NT2/D1 (cell line): ENCODE measurements around the gene STX8.

Source experiments
- DNase-seq: peaks from one replicate; pipeline ENCODE4 v3.0.0-alpha.2; 2011; ENCODE audit warnings: low read depth, low spot score
- H3K27me3 ChIP-seq: 2 replicates; pipeline ENCODE4 v1.6.0; 2011; ENCODE audit warnings: mild to moderate bottlenecking; ENCODE audit not compliant: insufficient read length, insufficient read depth
- H3K36me3 ChIP-seq: 2 replicates; pipeline ENCODE4 v1.6.1; 2011; ENCODE audit warnings: mild to moderate bottlenecking, low read length, mixed read lengths; ENCODE audit not compliant: insufficient read depth, insufficient read length
- H3K4me1 ChIP-seq: 2 replicates; pipeline ENCODE4 v1.5.1; 2011; ENCODE audit not compliant: insufficient read depth, insufficient read length
- H3K4me3 ChIP-seq: 2 replicates; pipeline ENCODE4 v1.5.1; 2011; ENCODE audit warnings: low read depth; ENCODE audit not compliant: insufficient read length
- H3K9ac ChIP-seq: 2 replicates; pipeline ENCODE4 v1.6.0; 2011; ENCODE audit warnings: low read depth; ENCODE audit not compliant: insufficient read length
- H3K9me3 ChIP-seq: 2 replicates; pipeline ENCODE4 v1.5.1; 2011; ENCODE audit warnings: mild to moderate bottlenecking, low read length; ENCODE audit not compliant: insufficient read depth
- SUZ12 ChIP-seq: IDR thresholded peaks from 2 replicates; pipeline ENCODE4 v1.6.1; 2011; ENCODE audit not compliant: insufficient read length, insufficient read depth; ENCODE audit errors: extremely low read depth
- YY1 ChIP-seq: IDR thresholded peaks from 2 replicates; pipeline ENCODE4 v1.6.1; 2011; ENCODE audit not compliant: insufficient read length, insufficient read depth
- ZNF274 ChIP-seq: IDR thresholded peaks from 2 replicates; pipeline ENCODE4 v1.6.1; 2011; ENCODE audit warnings: mild to moderate bottlenecking, low read depth, low read length

STX8 gene

DNA sequence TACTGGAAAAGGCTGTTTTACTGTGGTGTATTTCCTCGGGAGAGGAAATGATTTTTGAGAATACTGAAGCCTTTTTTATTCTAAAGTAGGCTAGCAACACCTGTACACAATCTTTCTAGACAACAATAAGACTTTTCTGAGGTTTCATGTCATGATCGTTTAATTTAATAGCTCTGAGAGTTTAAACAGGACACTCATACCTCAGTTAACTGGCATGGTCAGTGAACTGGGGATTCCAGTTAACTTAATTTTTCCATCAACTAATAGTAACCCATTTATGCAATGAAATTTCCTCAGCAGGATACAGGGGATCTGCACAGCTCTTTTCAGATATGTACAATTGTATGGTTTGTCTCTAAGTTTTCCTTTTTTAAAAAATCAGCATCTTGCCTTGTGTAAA is 291.7 kb downstream of the STX8 start:
- Histone ChIP-seq H3K4me1 (no peaks in the 10 kb centered on the region), H3K9ac (no peak overlapping the region), H3K36me3 (no peaks in the 10 kb centered on the region), H3K9me3 (no peaks in the 10 kb centered on the region), H3K4me3 (no peak overlapping the region), H3K27me3 (no peaks in the 10 kb centered on the region)
- TF ChIP-seq ZNF274 (no peak), SUZ12 (no peak), YY1 (no peak)
- no peak for DNase-seq

DNA sequence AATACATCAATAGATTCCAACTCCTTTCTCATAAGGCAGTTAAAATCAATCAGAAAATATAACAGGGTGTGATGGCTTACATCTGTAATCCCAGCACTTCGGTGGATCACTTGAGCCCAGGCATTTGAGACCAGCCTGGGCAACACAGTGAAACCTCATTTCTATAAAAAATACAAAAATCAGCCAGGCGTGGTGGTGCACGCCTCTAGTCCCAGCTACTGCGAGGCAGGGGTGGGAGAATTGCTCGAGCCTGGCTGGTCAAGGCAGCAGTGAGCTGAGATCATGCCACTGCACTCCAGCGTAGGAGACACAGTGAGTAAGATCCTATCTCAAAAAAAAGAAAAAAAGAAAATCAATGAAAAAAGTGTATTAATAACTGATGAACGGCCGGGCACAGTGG is 295.7 kb downstream of the STX8 start:
- Histone ChIP-seq H3K4me3 (no peak overlapping the region), H3K4me1 (no peaks in the 10 kb centered on the region), H3K9me3 (no peaks in the 10 kb centered on the region), H3K9ac (no peak overlapping the region), H3K27me3 (no peaks in the 10 kb centered on the region), H3K36me3 (no peaks in the 10 kb centered on the region)
- no peak for TF ChIP-seq ZNF274
- TF ChIP-seq SUZ12: no peak
- TF ChIP-seq YY1: no peak
- DNase-seq: no peak

DNA sequence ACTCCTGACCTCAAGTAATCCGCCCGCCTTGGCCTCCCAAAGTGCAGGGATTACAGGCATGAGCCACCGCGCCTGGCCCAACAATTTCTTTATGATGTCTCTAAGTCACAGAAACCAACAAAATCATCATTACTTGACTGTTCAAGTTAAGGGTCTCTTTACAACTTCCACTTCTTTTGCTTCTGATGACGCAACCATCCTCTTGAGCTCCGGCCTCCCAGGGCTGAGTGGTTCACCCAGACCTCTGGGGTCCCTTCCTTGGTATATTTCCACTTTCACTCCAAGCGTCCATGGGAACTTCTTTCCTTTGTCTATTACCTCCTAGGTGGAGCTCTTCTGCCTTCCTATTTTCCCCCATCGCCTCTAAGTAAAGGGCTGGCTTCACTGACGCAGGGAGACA is 300.6 kb downstream of the STX8 start:
- Histone ChIP-seq H3K36me3 (no peaks in the 10 kb centered on the region), H3K27me3 (no peaks in the 10 kb centered on the region), H3K9ac (no peak overlapping the region), H3K4me3 (no peak overlapping the region), H3K4me1 (peaks cover 2% of the 10 kb centered on the region), H3K9me3 (no peaks in the 10 kb centered on the region)
- DNase-seq: no peak
- TF ChIP-seq SUZ12 (no peak), ZNF274 (no peak), YY1 (no peak)

DNA sequence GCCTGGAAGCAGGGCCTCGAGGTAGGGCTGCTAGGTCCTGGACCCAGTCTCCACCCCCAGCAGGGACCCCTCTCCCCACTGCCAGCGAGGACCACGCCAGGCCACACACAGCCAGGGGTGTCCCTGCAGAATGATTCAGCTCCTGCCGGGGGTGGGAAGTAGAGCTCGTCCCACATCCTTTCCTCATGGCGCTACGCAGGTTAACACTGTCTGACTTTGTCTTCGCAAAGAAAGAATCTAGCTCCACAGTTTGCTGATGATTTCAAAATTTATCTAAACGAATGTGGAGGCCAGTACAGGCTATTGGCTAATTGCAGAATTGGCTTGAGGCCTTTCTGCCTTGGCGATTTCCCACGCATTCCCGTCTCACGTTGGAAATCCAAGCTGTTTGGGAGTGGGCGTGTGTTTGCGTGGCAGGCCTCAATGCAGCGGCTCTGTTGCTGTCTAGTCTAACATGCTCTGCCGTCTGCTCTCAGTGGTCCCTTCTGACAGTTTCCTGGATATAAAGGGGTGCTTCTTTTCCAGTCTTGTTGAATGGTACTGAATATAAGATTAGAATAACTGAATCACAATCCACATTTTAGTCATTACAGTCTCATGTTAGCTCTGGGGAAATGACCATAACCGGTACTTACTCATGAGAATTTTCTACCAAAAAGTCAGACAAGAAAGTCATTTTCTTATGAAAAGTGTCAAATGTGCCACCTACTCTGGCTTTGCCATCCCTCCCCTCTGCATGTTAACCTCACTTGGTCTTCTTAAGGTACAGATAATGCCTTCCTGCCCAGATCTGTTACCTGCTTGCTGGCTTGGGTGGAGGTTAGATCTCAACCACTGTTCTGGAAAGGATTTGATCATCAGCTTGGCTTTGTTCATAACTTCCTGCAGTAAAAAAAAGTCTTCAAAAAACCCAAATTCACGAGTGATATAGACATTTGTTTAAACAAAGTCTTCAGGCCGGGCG is 301.9 kb downstream of the STX8 start:
- Histone ChIP-seq H3K27me3 (no peaks in the 10 kb centered on the region), H3K36me3 (no peaks in the 10 kb centered on the region), H3K4me3 (no peak overlapping the region), H3K4me1 (peaks cover 2% of the 10 kb centered on the region), H3K9ac (no peak overlapping the region), H3K9me3 (no peaks in the 10 kb centered on the region)
- TF ChIP-seq SUZ12 (no peak), ZNF274 (no peak), YY1 (no peak)
- no peak for DNase-seq

DNA sequence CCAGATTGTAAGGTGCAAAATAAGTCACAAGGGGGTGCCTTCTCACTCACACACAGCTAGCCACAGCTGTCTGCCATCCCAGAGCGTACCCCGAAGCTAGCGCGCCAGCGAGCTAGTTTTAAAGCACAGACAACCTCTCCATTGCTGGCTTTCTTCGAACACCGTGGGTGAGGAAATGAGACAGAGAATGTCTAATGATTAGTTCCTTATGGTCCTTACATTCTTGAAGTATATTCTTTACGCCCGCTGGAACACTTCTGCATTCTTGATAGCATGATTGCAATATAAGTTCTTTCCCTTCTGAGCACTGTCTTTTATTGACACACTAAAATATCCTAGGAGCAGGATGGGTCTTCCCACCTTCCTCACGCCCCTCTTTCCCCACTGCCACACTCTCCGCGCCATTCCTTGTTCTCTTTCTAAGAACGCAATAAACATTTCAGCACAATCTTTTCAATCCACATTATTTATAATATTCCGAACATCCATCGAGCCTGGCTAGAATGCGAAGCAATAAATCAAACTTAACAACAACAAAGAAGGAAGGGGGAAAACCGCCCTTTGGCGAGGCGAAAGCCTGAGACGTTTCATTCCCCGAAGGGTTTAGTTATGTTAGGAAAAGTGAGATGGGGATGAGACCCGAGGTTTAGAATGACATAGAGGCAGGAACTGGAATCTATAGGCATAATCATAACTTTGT is 303.0 kb downstream of the STX8 start:
- TF ChIP-seq SUZ12: no peak
- no peak for TF ChIP-seq ZNF274
- no peak for TF ChIP-seq YY1
- Histone ChIP-seq H3K27me3 (no peaks in the 10 kb centered on the region), H3K4me3 (no peak overlapping the region), H3K9ac (no peak overlapping the region), H3K9me3 (no peaks in the 10 kb centered on the region), H3K36me3 (no peaks in the 10 kb centered on the region), H3K4me1 (peaks cover 2% of the 10 kb centered on the region)
- no peak for DNase-seq

DNA sequence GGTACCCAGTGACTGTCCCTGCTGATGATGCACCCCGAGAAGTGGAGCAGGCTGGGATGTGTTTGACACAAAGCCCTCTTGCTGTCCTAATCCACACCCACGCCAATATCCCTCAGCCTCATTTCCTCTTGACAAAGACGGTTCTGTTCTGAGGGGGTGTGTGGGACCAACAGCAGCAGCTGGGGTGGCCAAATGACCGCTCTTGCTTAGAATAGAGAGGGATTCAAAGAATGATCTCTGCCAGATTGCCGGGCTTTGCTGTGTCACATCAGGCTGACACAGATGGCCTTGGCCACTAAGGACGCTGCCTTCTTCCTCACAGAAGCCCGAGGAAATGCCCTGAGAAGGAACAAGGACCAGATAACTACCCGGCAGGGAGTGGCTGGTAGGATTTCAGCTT is 303.6 kb downstream of the STX8 start:
- TF ChIP-seq YY1: no peak
- no peak for TF ChIP-seq ZNF274
- TF ChIP-seq SUZ12: no peak
- no peak overlapping the region for H3K4me3 ChIP-seq
- H3K36me3 ChIP-seq: no peaks in the 10 kb centered on the region
- H3K4me1 ChIP-seq: peaks cover 2% of the 10 kb centered on the region
- no peaks in the 10 kb centered on the region for H3K9me3 ChIP-seq
- H3K27me3 ChIP-seq: no peaks in the 10 kb centered on the region
- no peak overlapping the region for H3K9ac ChIP-seq
- DNase-seq: no peak

DNA sequence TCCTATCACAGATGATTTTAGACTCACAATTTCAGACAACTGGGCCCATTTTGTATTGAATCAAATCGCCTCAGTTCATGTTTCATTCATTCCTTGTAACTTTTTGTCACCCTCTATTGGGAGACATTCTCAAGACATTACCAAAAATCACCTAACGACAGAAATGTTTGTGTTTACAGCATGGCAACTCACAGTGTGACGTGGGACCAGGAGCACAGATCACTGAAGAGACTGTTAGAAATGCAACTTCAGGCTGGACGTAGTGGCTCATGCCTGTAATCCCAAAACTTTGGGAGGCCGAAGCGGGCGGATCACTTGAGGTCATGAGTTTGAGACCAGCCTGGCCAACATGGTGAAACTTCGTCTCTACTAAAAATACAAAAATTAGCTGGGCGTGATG is 304.7 kb downstream of the STX8 start:
- Histone ChIP-seq H3K36me3 (no peaks in the 10 kb centered on the region), H3K27me3 (no peaks in the 10 kb centered on the region), H3K9me3 (no peaks in the 10 kb centered on the region), H3K4me3 (no peak overlapping the region), H3K4me1 (peaks cover 2% of the 10 kb centered on the region), H3K9ac (no peak overlapping the region)
- DNase-seq: no peak
- TF ChIP-seq ZNF274: no peak
- TF ChIP-seq YY1: no peak
- TF ChIP-seq SUZ12: no peak
